B cell (primary cell): ENCODE measurements around the gene NCAM1. TPM values are rescaled to one million over a fixed set of nuclear protein-coding genes. Genes with fewer than 3 reads are reported as not detected.

Experiments
- ATAC-seq: fragments of 200-7000 bp; cut with Tn5 transposase; one replicate; pipeline ENCODE4 v1.10.0; 2021; ENCODE audit warnings: low read depth, mild to moderate bottlenecking, moderate number of reproducible peaks, moderate library complexity
- CTCF ChIA-PET: fragments of 350-600 bp; sonication (Branson Sonifier 250); formaldehyde crosslinking; loops from one replicate; lab custom pipeline; 2021; ENCODE audit warnings: antibody characterized with exemption, inconsistent platforms; lab: Charles Lee
- POLR2A ChIA-PET: fragments of 350-600 bp; sonication (Branson Sonifier 250); formaldehyde crosslinking; loops from one replicate; lab custom pipeline; 2021; ENCODE audit warnings: antibody characterized with exemption; lab: Charles Lee
- DNase-seq: peaks from one replicate; pipeline ENCODE4 v3.0.0; 2013
- H2AFZ ChIP-seq: 2 replicates; pipeline ENCODE4 v1.6.1; 2012; ENCODE audit warnings: mild to moderate bottlenecking, low read depth, low read length; ENCODE audit not compliant: insufficient read depth, poor library complexity, severe bottlenecking
- H3K27ac ChIP-seq, 2 donors: 1 replicate in 1 of 2; 2 replicates in 1 of 2; pipeline ENCODE4 v1.5.1; 2012 to 2013; ENCODE audit warnings: low read length in 2 of 2, mild to moderate bottlenecking in 2 of 2, moderate library complexity in 1 of 2
- H3K27me3 ChIP-seq, 4 experiments: fragments of 200-600 bp in 1 of 4; sonication (generic) in 1 of 4; replicated peaks in 1 of 4; 1 replicate in 2 of 4; 2 replicates in 2 of 4; pipeline versions ENCODE4 v1.6.1 to v1.7.0; 2013 to 2016; ENCODE audit warnings: low read length in 3 of 4, mild to moderate bottlenecking in 2 of 4, mixed read lengths in 1 of 4, moderate library complexity in 1 of 4; ENCODE audit not compliant: insufficient read depth in 4 of 4, control insufficient read depth in 3 of 4; ENCODE audit errors: control extremely low read depth in 1 of 4
- H3K36me3 ChIP-seq, 2 experiments: replicated peaks in 1 of 2; 1 replicate in 1 of 2; 2 replicates in 1 of 2; pipeline versions ENCODE4 v1.6.1 to v1.7.1; 2013; ENCODE audit warnings: low read length in 1 of 2; ENCODE audit not compliant: insufficient read depth in 2 of 2, control insufficient read depth in 1 of 2; ENCODE audit errors: control extremely low read depth in 1 of 2, extremely low read depth in 1 of 2
- H3K4me1 ChIP-seq, 2 donors: fragments of 200-600 bp in 1 of 2; sonication (generic) in 1 of 2; 1 replicate in 1 of 2; 2 replicates in 1 of 2; pipeline versions ENCODE4 v1.5.1 to v1.6.1; 2013 to 2017; ENCODE audit warnings: low read length in 2 of 2; ENCODE audit not compliant: control insufficient read depth in 2 of 2, insufficient read depth in 2 of 2
- H3K4me2 ChIP-seq: replicated peaks from 2 replicates; pipeline ENCODE3; 2012; ENCODE audit warnings: mild to moderate bottlenecking, low read depth, low read length; ENCODE audit not compliant: poor library complexity, severe bottlenecking
- H3K4me3 ChIP-seq, 5 experiments: fragments of 200-600 bp in 1 of 5; sonication (generic) in 1 of 5; 1 replicate in 3 of 5; 2 replicates in 2 of 5; pipeline versions ENCODE4 v1.5.1 to v1.7.0; 2011 to 2016; ENCODE audit warnings: low read length in 4 of 5, mild to moderate bottlenecking in 4 of 5, low read depth in 2 of 5, control low read depth in 1 of 5, moderate library complexity in 1 of 5; ENCODE audit not compliant: insufficient read depth in 1 of 5; ENCODE audit errors: control extremely low read depth in 1 of 5, extremely low read depth in 1 of 5
- H3K79me2 ChIP-seq: fragments of 200-600 bp; sonication (generic); one replicate; pipeline ENCODE4 v1.6.0; 2016; ENCODE audit warnings: low read length; ENCODE audit not compliant: control insufficient read depth, insufficient read depth
- H3K9ac ChIP-seq: fragments of 200-600 bp; sonication (generic); 2 replicates; pipeline ENCODE4 v1.6.1; 2017; ENCODE audit warnings: mild to moderate bottlenecking, low read length, moderate library complexity
- H3K9me3 ChIP-seq, 3 donors: one replicate each; pipeline versions ENCODE4 v1.6.1 to v1.7.1; 2013; ENCODE audit warnings: low read length in 2 of 3; ENCODE audit not compliant: control insufficient read depth in 2 of 3, insufficient read depth in 1 of 3; ENCODE audit errors: control extremely low read depth in 1 of 3
- H4K20me1 ChIP-seq: 2 replicates; pipeline ENCODE4 v1.6.0; 2012; ENCODE audit warnings: mild to moderate bottlenecking, low read length; ENCODE audit not compliant: insufficient read depth, control insufficient read depth, poor library complexity, severe bottlenecking
- H3K27ac Mint-ChIP-seq: one replicate; pipeline ENCODE4 v1.8.0; 2021; ENCODE audit warnings: mixed read lengths
- H3K27me3 Mint-ChIP-seq: one replicate; pipeline ENCODE4 v1.8.0; 2021; ENCODE audit warnings: mixed read lengths
- H3K4me1 Mint-ChIP-seq: one replicate; pipeline ENCODE4 v1.8.0; 2021; ENCODE audit warnings: mixed read lengths
- H3K4me3 Mint-ChIP-seq: one replicate; pipeline ENCODE4 v1.8.0; 2021; ENCODE audit warnings: mixed read lengths
- H3K9me3 Mint-ChIP-seq: one replicate; pipeline ENCODE4 v1.8.0; 2022; ENCODE audit warnings: mixed read lengths; ENCODE audit not compliant: insufficient read depth
- EZH2 ChIP-seq: IDR thresholded peaks from 2 replicates; pipeline ENCODE4 v1.6.1; 2012; ENCODE audit warnings: borderline replicate concordance, low read depth, mild to moderate bottlenecking, moderate library complexity, low read length; ENCODE audit not compliant: insufficient read depth, poor library complexity, severe bottlenecking
- WGBS: methylation state at CpG from one replicate; pipeline ENCODE4 v1.1.5; 2013; ENCODE audit warnings: missing lambda C conversion rate; ENCODE audit not compliant: insufficient coverage; 5-methylcytosine and 5-hydroxymethylcytosine counted together
- intact Hi-C: fragments of 100-400 bp; cut with micrococcal nuclease; formaldehyde crosslinking; loops from one replicate; pipeline ENCODE4 v1.10.0; 2022
- polyA plus RNA-seq: library from polyadenylated mRNA; depleted of rRNA; stranded (reverse); fragments of >200 nt; gene quantifications from 2 replicates; pipeline ENCODE4 v1.2.3, GENCODE V29; 2012
- total RNA-seq, 2 donors: library from RNA; stranded (reverse); fragments of 120-200 nt in 1 of 2; gene quantifications; 1 replicate in 1 of 2; 2 replicates in 1 of 2; pipeline versions ENCODE4 v1.2.3 to v1.2.4, GENCODE V29; 2013 to 2022
- TF ChIP-seq, protein P1 (sequence below): fragments of 200-600 bp; IDR thresholded peaks from one replicate; pipeline ENCODE4 v1.8.0; 2022; ENCODE audit warnings: antibody characterized with exemption, mild to moderate bottlenecking

NCAM1 gene
- total and polyA plus RNA-seq, 2 donors (not counting 1 experiment from before 2014, with no cell fraction given), result 0.37 TPM; not detected in 1

DNA sequence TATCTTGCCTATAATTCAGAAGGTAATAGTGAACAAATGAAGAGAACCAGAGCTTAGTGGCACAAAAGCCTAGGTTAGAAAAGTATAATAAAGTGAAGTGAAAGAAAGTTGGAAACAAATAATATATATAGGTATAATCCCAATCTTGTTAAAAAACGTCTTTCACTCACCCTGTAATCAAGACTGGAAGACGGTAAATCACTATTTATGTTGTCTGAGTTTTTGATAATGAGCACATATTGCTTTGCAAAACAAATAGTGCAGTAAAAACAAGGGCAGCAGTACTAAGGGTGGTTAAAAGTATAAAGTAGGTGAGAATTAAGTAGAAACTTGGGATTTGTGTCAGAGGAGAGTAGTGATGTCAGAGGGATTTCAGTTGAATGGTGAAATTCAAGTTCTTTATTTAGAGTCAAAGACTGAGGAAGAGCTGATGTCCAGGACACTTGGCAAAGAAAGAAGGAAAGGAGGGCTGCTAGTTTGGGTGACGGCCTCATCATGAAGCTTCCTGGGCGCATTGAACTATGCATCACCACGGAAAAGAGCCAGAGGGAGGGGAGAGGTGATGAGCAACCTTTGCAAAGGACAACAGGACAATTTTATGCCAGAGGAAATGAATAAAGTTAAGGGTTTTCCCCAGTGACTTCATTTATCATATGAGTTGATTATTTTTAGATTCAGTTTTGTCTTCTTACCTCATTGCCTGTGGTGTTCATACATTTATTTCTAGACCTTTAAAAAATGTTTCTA is 11.4 kb downstream of the NCAM1 start:
- Histone ChIP-seq H3K4me2 (no peak overlapping the region), H2AFZ (no peak overlapping the region), H3K4me1 (no peaks in the 10 kb centered on the region), H3K27me3 (peaks cover 0 to 3% (median 1%) of the 10 kb centered on the region in 4 experiments), H4K20me1 (no peaks in the 10 kb centered on the region), H3K4me3 (no peak overlapping the region), H3K36me3 (no peaks in the 10 kb centered on the region), H3K27ac (no peak overlapping the region), H3K79me2 (no peaks in the 10 kb centered on the region), H3K9ac (no peak overlapping the region), H3K9me3 (no peaks in the 10 kb centered on the region)
- intact Hi-C loops, result no loop called here
- ChIA-PET POLR2A (no interaction called here), CTCF (no interaction called here)
- Mint-ChIP-seq H3K27me3 (peaks cover 11% of the 10 kb centered on the region), H3K4me3 (no peak overlapping the region), H3K27ac (no peak overlapping the region), H3K4me1 (no peaks in the 10 kb centered on the region), H3K9me3 (no peaks in the 10 kb centered on the region)
- no peak for DNase-seq
- 87% methylated on average over 3 of the region's 5 CpGs for WGBS
- no peak for TF ChIP-seq EZH2
- TF ChIP-seq, protein P1, sequence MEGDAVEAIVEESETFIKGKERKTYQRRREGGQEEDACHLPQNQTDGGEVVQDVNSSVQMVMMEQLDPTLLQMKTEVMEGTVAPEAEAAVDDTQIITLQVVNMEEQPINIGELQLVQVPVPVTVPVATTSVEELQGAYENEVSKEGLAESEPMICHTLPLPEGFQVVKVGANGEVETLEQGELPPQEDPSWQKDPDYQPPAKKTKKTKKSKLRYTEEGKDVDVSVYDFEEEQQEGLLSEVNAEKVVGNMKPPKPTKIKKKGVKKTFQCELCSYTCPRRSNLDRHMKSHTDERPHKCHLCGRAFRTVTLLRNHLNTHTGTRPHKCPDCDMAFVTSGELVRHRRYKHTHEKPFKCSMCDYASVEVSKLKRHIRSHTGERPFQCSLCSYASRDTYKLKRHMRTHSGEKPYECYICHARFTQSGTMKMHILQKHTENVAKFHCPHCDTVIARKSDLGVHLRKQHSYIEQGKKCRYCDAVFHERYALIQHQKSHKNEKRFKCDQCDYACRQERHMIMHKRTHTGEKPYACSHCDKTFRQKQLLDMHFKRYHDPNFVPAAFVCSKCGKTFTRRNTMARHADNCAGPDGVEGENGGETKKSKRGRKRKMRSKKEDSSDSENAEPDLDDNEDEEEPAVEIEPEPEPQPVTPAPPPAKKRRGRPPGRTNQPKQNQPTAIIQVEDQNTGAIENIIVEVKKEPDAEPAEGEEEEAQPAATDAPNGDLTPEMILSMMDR, result no peak
- ATAC-seq, result no peak

DNA sequence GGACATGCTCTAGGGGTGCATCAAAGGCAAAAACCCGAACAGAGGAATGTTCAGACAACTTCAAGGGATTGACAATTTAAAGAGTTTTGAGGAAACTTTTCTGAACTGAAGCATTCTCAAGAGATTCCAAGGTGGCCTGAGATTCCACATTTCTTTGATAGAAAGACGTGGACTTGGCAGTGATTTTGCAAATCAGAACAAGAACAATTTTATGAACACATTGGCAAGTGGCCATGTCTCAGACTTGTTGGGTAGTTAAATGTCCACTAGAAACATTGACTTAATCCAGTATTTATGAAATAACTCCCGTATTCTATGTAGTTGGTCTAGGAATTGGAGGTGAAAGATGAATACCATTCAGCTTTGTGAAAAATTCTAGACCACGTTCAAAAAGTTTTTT is 13.8 kb downstream of the NCAM1 start:
- Mint-ChIP-seq H3K9me3 (no peaks in the 10 kb centered on the region), H3K4me3 (no peak overlapping the region), H3K27me3 (peaks cover 10% of the 10 kb centered on the region), H3K4me1 (no peaks in the 10 kb centered on the region), H3K27ac (no peak overlapping the region)
- TF ChIP-seq EZH2, result no peak
- TF ChIP-seq, protein P1, result no peak
- 60% methylated on average over 1 of the region's 4 CpGs for WGBS
- Histone ChIP-seq H3K4me2 (no peak overlapping the region), H3K9ac (no peak overlapping the region), H3K27me3 (peaks cover 0 to 3% (median 0%) of the 10 kb centered on the region in 4 experiments), H3K79me2 (no peaks in the 10 kb centered on the region), H2AFZ (no peak overlapping the region), H4K20me1 (no peaks in the 10 kb centered on the region), H3K27ac (no peak overlapping the region), H3K36me3 (no peaks in the 10 kb centered on the region), H3K4me3 (no peak overlapping the region), H3K9me3 (no peaks in the 10 kb centered on the region), H3K4me1 (no peaks in the 10 kb centered on the region)
- ChIA-PET CTCF (no interaction called here), POLR2A (no interaction called here)
- DNase-seq (no peak), ATAC-seq (no peak)
- intact Hi-C loops, result no loop called here
